NCI-H1105 treated with DMSO at 0.1 percent for 48 hours (cell line): ENCODE data around the gene CDK14.
A peak's percentile ranks its signal among the peaks of the same experiment; 100 is the strongest.

Experiments used
- DNase-seq: peaks from one replicate; lab custom pipeline; 2025; lab: John Stamatoyannopoulos, UW

Gene CDK14

GRCh38 chr7:90678986-90679385 is 82.9 kb downstream of the CDK14 start:
- DNase-seq = no peak

- DNase-seq = no peak
Observed at GRCh38 chr7:90680484-90680883, 84.4 kb downstream of the CDK14 start.

DNA sequence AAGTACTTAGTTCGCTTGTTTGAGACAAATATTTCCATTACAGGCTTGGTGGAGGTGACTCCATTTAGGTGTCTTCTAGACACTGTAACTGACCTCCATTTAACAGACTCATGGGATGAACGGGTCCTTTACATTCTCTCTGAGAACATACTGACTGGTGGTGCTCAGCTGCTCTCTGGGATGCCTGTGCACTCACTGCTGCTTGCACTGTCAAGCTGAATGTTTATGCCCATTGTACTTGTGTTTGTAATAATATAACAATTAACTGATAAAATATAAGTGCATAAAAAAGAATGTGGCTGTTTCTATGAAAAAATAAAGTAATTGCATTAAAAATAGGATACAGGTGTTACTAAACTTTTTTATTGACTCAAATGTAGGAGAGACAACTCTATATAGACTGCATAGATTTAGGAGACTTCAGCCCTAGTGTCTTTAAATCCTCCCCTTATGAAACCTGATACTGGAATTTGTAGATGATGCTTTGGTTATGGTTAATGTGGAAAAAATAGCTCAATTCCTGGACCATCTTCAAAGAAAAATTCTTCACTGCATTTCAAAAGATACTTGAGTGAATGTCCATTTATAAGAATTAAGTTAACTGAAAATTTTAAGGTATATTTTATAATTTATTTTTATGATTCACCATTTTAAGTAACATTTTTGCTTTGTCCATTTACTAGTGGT is 85.4 kb downstream of the CDK14 start:
- no peak for DNase-seq

DNA sequence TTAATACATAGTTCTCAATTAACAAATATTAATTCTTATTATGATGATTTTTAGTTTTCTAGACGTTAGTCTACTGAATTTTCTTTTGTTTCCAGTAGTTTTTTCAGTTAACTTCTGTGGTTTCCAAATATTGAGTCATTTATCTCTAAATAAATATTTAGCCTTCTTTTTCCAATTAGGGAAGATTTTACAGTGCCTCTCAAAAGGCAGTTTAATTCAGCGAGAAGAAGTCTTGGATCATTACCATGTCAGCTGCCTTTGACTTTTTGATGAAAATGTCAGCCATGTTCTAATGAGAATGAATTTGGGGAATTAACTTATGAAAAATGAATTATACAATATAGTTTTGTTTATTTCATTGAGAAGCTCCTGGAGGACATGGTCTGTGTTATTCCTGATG is 90.0 kb downstream of the CDK14 start:
- DNase-seq = no peak

GRCh38 chr7:90688810-90689209 is 92.7 kb downstream of the CDK14 start:
- DNase-seq = no peak

DNA sequence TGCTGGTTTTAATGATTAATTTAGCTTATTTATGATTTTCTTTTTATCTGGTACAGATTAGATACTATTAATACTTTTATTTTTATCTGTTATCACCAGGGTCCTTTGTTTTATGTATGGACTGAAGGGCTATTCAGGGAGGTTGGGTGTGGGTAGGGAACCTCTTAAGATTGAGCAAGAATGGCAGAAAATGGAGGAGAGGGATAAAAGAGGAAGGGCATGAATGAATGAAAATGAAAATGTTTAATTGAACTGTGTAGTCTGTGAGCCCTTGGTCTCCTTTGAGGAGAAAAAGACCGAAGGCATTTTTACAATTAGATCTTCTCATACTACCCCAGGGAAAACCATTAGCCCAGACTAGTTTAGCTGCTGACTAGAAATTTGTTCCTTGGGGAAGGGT is 93.1 kb downstream of the CDK14 start:
- no peak for DNase-seq

DNA sequence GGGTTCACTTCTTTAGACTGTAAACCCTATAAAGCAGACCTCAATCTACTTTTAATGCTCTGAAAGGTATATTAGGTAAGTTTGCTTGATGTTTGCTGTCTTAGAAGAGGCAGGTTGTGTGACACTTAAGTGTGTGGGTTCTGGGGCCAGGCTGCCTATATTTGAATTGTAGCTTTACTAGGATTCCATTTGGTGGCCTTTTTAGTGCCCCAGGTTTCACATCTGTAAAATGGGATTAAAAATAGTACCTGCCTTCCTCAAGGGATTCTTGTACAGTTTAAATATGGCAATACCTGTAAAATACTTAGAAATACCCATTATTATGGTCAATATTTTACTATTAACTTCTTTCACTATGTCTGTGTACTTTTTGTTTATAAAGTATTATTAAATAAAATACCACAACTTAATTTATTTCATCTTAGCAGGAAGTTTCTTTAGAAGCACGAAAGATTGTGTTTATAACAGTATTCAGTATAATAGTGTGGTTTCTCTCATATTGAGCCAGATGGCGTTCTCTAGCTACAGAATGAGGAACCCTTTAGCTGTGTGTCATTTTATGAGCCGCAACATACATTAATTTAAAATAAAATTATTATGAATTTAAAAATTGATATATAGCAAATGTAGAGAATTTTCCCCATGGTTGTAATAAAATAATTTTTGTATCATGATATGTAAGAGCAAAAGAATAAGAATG is 94.2 kb downstream of the CDK14 start:
- DNase-seq = no peak

DNA sequence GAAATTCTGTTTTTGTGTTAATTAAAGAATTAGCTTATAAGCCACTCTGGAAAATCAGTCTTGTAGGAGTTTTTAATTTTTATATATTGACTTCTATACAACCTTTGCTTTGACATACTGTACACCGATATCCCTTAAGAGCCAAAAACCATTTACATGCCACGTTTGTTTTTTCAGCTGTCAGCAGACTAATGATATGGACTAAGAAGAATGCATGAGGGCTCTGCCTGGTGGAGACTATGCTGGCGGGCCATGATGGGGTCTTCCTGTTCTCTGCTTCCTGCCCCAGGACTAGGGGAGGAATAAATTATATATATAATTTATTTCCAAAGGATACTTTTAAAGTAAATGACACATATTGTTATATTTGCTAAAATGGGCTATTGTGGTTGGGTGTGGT is 96.3 kb downstream of the CDK14 start:
- no peak for DNase-seq

DNA sequence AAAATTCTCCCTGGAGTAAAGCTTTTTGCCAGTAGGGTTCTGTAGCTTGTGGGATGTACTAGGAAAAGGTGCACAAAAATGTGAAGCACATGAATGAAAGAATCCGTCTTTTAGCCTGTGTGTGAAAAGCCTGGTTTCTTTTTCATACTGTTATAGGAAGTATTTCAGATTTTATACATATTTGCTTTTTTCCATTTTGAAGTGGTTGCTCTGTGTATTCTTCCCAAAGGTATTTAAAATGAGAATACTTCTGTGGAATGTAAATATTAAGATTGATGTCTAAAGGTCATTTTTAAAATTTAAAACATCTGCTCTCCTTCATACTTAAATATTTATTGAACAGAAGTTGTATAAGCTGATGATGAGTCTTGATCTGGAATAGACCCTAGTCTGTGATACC is 96.8 kb downstream of the CDK14 start:
- DNase-seq = no peak

- DNase-seq = no peak
Observed at GRCh38 chr7:90693939-90694338, 97.8 kb downstream of the CDK14 start.

GRCh38 chr7:90698616-90699015 is 102.5 kb downstream of the CDK14 start:
- DNase-seq = peak; percentile 29

GRCh38 chr7:90701021-90701420 is 104.9 kb downstream of the CDK14 start:
- DNase-seq = no peak

DNA sequence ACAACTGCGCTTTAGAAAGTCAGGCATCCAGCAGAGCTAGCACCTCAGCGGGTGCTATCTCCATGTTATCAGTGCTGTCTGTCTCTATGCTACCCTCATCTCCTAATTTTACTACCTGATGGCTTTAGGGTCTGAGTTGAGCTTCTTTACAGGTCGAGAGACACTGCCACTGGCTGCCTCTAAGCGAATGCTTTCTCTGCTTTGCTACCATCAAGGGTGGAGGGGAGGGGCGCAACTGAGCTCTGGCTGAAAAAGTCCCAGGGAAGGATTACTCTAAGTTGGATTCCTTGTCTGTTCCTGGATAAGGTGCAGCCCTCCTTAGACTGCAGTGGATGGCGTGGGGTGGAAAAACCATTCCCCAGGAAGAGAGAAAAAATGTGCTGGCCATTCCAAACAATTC is 105.7 kb downstream of the CDK14 start:
- no peak for DNase-seq

DNA sequence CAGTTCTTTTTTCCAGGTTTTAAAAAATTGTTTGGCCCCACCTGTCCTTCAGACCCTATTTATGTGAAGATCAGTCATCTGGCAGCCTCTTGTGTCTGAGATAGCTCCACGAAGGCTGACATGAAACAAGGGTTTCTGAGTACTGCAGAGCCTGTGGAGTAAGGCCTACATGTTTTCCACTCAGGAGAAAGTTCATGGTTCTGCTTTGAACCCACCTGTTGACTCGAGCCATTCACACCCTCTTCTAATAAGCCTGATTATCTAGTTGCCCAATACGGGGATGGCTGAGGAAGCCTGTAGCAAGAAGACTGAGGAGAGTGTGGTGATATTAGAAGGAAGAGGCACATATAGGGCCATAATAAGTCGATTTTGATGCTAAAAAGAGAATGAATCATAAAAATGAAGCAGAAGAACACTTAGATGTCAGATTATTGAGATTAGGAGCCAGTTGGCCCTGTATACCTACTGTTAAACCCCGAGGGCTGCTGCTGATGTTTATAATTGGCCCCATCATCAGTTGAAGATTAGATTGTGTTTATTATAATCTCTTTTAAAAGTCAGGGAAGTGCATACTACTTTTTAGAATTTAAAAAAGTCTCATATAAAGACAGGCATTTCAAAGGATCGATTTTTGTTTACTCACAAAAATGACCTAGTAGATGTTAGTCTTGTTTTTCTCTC is 109.4 kb downstream of the CDK14 start:
- DNase-seq = no peak

DNA sequence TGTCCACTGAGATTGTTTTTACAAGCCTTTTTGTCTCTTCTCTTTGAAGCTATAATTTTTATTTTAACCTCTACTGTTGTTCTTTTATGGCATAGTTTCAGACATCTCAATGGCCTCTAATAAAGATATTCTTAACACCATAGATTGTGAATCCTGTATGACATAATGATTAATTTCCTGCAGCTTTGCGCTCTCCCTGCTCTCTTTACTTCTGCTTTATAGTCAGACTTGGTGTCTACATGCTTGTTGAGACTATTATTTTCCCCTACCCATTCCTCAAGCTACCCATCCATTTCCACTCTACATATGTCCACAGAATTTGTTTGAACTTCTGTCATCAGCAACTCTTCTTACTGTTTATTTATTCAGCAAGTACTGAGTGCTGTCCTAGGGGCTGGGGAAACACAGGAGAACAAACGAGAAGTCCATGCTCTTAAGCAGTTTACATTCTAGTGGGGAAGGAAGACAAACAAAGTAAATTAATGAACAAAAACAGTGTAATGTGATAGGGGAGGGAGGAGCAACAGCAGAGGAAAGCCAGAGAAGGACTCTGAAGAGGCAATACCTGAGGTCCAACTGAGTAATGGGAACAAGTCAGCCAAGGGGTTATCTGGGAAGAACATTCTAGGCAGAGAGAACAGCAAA is 110.1 kb downstream of the CDK14 start:
- no peak for DNase-seq

DNA sequence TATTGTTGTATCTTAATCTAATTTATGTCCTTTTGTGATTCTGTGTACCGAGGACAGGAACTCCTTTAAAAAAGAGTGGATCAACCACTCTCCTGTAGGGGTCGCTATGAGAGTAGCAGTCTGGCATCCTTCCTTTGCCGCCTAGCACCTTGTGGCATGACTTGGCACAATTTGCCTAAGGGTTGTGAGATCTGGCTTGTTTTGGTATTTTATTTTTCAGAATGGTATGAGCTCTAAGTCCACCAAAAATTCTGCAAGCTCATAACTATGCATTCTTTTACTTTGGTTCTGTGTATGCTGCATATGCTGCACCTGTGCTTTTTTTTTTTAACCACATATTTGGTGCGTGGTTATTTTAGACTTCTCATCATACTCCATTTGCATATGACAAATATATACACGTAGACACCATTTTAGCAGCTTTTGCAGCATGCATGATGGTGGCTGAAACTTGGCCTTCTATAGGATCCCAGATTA is 112.8 kb downstream of the CDK14 start:
- no peak for DNase-seq

DNA sequence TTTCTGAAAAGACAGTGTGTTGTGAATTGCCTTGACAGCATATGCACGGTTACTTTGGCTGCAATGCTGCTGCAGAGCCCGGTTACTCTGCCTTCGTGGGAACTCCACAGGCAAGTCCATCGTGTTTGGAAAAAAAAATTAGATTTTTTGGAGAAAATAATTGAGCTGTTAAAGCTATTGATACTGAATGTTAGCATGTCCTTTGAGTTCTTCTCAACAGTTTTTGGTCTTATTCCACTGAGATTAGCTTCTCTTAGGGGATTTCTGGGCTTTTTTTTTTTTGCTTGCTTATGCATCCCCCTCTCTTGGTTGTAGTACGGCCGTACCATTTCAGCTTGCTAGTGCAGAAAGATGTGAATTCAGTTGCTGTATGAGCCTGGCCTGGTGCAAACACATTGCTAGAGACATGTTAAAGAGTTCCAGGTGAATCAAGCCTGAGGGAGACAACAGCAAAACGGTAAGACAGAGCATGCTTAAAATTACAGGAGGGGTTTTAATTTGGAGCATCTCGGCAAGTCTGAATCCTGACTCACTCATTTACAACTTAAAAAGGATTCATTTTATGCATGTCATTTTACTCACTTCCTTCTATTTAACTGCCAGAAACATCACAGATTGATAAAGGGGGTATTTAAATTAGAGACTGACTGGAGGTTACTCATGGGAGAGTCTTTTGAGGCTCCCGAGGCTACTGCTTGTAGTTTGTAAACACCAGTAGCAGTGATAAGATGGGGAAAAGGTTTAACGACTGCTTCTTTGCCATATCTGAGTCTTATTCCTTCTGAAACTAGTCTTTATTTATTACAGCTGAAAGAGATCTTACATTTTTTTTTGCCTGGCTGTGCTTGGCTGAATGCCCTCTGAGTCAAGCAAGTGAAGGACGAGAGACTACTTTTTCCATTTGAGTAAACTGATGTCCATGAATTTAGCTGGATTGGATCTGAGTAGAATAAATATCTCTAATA is 113.7 kb downstream of the CDK14 start:
- DNase-seq = no peak

DNA sequence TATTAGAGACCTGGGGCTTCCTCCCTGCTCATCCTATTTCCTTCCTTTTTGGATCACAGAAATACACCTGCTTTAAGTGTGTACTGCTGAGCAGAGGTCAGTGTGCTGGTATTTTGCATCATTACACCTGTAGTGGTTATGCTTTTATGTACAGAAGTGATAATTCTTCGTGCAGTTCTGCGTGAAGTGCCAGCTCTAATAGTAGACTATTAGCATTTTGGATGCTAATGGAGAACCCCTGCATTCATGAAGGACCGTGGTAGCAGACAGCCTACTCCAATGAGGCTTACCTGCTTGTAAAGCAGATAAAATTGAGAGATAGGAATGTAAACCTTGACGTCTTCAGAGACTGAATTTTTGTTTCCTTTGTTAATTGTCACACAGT is 114.3 kb downstream of the CDK14 start:
- DNase-seq = no peak

DNA sequence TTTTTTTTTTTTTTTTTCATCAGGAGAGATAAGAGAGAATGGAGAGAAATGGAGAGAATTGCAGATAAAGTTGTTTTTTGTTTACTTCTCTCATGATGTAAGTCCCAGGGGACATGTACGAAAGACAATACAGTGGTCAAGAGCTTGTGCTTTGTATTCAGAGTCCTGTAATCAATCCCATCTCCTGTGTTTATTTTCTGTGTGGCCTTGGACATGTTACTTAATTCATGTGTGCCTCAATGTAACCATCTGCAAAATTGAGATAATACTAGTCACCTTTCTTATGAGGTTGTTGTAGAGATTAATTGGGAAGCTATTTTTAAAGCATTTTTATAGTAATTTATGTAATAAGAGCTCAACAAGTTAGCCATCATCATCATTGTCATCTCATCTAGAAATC is 117.5 kb downstream of the CDK14 start:
- no peak for DNase-seq

DNA sequence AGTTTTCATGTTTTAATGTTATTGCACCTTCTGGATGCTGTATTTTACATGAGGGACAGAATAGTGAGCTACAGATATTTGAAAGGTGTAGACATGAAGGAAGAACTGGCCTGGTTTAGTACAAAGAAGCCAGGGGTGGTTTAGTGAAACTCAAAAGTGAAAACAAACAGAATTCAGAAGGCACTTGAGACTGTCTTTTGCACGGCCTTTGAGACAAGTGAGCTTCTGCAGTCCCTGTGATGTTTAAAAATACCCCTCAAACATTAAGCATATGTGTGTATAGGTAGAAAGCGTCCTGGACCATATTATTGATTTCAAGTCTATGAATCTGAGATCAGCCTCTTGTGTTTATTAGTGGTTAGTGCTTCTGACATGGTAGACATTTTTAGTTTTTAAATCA is 118.9 kb downstream of the CDK14 start:
- DNase-seq = no peak

GRCh38 chr7:90717296-90718060 is 121.4 kb downstream of the CDK14 start:
- DNase-seq = no peak
